Right atrium auricular region (tissue), 2 donors: ENCODE measurements around the gene FETUB. TPM values are rescaled to one million over a fixed set of nuclear protein-coding genes. Genes with fewer than 3 reads are reported as not detected.

ENCODE experiments used
- DNase-seq: peaks from one replicate; pipeline ENCODE4 v3.0.0-alpha.2; 2019; ENCODE audit warnings: low spot score
- H3K27ac ChIP-seq, 2 donors: fragments of 200-600 bp; sonication (generic); 1 replicate in 1 of 2; 2 replicates in 1 of 2; pipeline ENCODE4 v1.5.1; 2016 to 2019
- H3K27me3 ChIP-seq, 2 donors: fragments of 200-600 bp; sonication (generic); one replicate each; pipeline versions ENCODE4 v1.5.1 to v1.6.0; 2017 to 2019
- H3K36me3 ChIP-seq: fragments of 200-600 bp; sonication (generic); one replicate; pipeline ENCODE4 v1.5.1; 2016
- H3K4me1 ChIP-seq, 2 donors: fragments of 200-600 bp; sonication (generic); one replicate each; pipeline versions ENCODE4 v1.5.1 to v1.6.0; 2017 to 2019
- H3K4me3 ChIP-seq, 2 donors: fragments of 200-600 bp; sonication (generic); 1 replicate in 1 of 2; 2 replicates in 1 of 2; pipeline ENCODE4 v1.5.1; 2017 to 2019; ENCODE audit warnings: mild to moderate bottlenecking in 1 of 2, moderate library complexity in 1 of 2
- H3K9me3 ChIP-seq, 2 donors: fragments of 200-600 bp; sonication (generic); one replicate each; pipeline ENCODE4 v1.5.1; 2019
- CTCF ChIP-seq, 2 donors: fragments of 200-600 bp; sonication (generic); IDR thresholded peaks; one replicate each; pipeline ENCODE4 v1.5.1; 2019; ENCODE audit warnings: antibody characterized with exemption in 2 of 2
- total RNA-seq, 2 donors: library from RNA; depleted of rRNA; stranded (reverse); fragments of >200 nt; gene quantifications; one replicate each; pipeline ENCODE4 v1.1.0, GENCODE V29; 2016

FETUB gene
- total RNA-seq, 2 donors from 2014 or later: not detected

GRCh38 chr3:186664506-186664905 is 24.3 kb downstream of the FETUB start:
- H3K9me3 ChIP-seq: no peaks in the 10 kb centered on the region
- no peak overlapping the region for H3K27ac ChIP-seq
- no peak overlapping the region for H3K4me3 ChIP-seq
- DNase-seq: no peak
- TF ChIP-seq CTCF (IDR thresholded peaks at IDR 0.05): no peak
- no peaks in the 10 kb centered on the region for H3K4me1 ChIP-seq
- no peaks in the 10 kb centered on the region for H3K27me3 ChIP-seq
- no peaks in the 10 kb centered on the region for H3K36me3 ChIP-seq

- no peak for DNase-seq
- no peaks in the 10 kb centered on the region for H3K9me3 ChIP-seq
- no peak within 1 kb of the TSS for H3K4me3 ChIP-seq
- no peak within 1 kb of the TSS for H3K27ac ChIP-seq
- TF ChIP-seq CTCF (IDR thresholded peaks at IDR 0.05): no peak
- H3K36me3 ChIP-seq: no peaks in the 10 kb centered on the region
- no peaks in the 10 kb centered on the region for H3K4me1 ChIP-seq
- no peaks in the 10 kb centered on the region for H3K27me3 ChIP-seq
These were observed 25.5 kb downstream of the FETUB start, which contains the start of gene HRG for GRCh38 chr3:186665625-186666188. HRG (plus strand) TSS chr3:186666014; CDS start chr3:186666032, 18 bp downstream.

GRCh38 chr3:186668426-186668825 is 28.2 kb downstream of the FETUB start:
- no peak overlapping the region for H3K27ac ChIP-seq
- no peak for TF ChIP-seq CTCF (IDR thresholded peaks at IDR 0.05)
- no peaks in the 10 kb centered on the region for H3K36me3 ChIP-seq
- no peaks in the 10 kb centered on the region for H3K27me3 ChIP-seq
- no peaks in the 10 kb centered on the region for H3K4me1 ChIP-seq
- DNase-seq: no peak
- no peaks in the 10 kb centered on the region for H3K9me3 ChIP-seq
- no peak overlapping the region for H3K4me3 ChIP-seq

GRCh38 chr3:186669378-186670084 is 29.3 kb downstream of the FETUB start:
- Histone ChIP-seq H3K27ac (no peak overlapping the region), H3K4me1 (no peaks in the 10 kb centered on the region), H3K9me3 (no peaks in the 10 kb centered on the region), H3K36me3 (no peaks in the 10 kb centered on the region), H3K27me3 (no peaks in the 10 kb centered on the region), H3K4me3 (no peak overlapping the region)
- DNase-seq: no peak
- no peak for TF ChIP-seq CTCF (IDR thresholded peaks at IDR 0.05)

- H3K36me3 ChIP-seq: no peaks in the 10 kb centered on the region
- no peak for DNase-seq
- no peaks in the 10 kb centered on the region for H3K4me1 ChIP-seq
- no peaks in the 10 kb centered on the region for H3K9me3 ChIP-seq
- no peak for TF ChIP-seq CTCF (IDR thresholded peaks at IDR 0.05)
- H3K4me3 ChIP-seq: no peak overlapping the region
- no peaks in the 10 kb centered on the region for H3K27me3 ChIP-seq
- no peak overlapping the region for H3K27ac ChIP-seq
These were observed 30.0 kb downstream of the FETUB start for GRCh38 chr3:186670155-186670554.
